Right lobe of liver (tissue), 6 donors: ENCODE data around the gene BDH1. TPM values are rescaled to one million over a fixed set of nuclear protein-coding genes. Genes with fewer than 3 reads are reported as not detected.

ENCODE experiments used
- ATAC-seq, 4 donors: fragments of 200-7000 bp; cut with Tn5 transposase; one replicate each; pipeline ENCODE4 v1.9.1; 2020; ENCODE audit warnings: mild to moderate bottlenecking in 4 of 4, moderate library complexity in 4 of 4
- DNase-seq, 3 donors: peaks; one replicate each; pipeline ENCODE4 v3.0.0-alpha.2; 2020
- H3K27ac ChIP-seq, 3 donors: fragments of 200-600 bp; one replicate each; pipeline ENCODE4 v1.8.0; 2022
- H3K27me3 ChIP-seq, 2 donors: fragments of 200-600 bp; one replicate each; pipeline ENCODE4 v1.8.0; 2022
- H3K36me3 ChIP-seq, 4 donors: fragments of 200-600 bp; sonication (generic) in 1 of 4; one replicate each; pipeline versions ENCODE4 v1.5.1 to v1.8.0; 2017 to 2022; ENCODE audit warnings: control low read depth in 1 of 4
- H3K4me1 ChIP-seq, 4 donors: fragments of 200-600 bp; sonication (generic) in 1 of 4; one replicate each; pipeline versions ENCODE4 v1.5.1 to v1.8.0; 2017 to 2022; ENCODE audit warnings: control low read depth in 1 of 4
- H3K4me3 ChIP-seq, 3 donors: fragments of 200-600 bp; one replicate each; pipeline ENCODE4 v1.8.0; 2022
- H3K9me3 ChIP-seq, 4 donors: fragments of 200-600 bp; sonication (generic) in 1 of 4; one replicate each; pipeline versions ENCODE4 v1.5.1 to v1.8.0; 2017 to 2022; ENCODE audit warnings: control low read depth in 1 of 4
- POLR2A ChIP-seq: fragments of 450-650 bp; IDR thresholded peaks from one replicate; pipeline ENCODE4 v1.6.1; 2017; ENCODE audit warnings: antibody characterized with exemption, mild to moderate bottlenecking
- WGBS: methylation state at CpG from one replicate; pipeline ENCODE4 v1.1.6; 2018; ENCODE audit warnings: low coverage, low lambda C conversion rate; ENCODE audit not compliant: insufficient coverage; ENCODE audit errors: missing lambda C conversion rate; 5-methylcytosine and 5-hydroxymethylcytosine counted together
- intact Hi-C, 2 donors: fragments of 100-400 bp; cut with DNase I; formaldehyde crosslinking; loops; one replicate each; pipeline versions ENCODE4 v1.11.2 to v1.14.1; 2022
- total RNA-seq, 6 experiments: library from RNA; depleted of rRNA in 2 of 6; stranded (reverse); fragments of >200 nt in 2 of 6; fragmentation: NEBNext Ultra II Directional in 3 of 6; extraction: Animal tissue kit (Norgen Biotek cat#: 25700) in 3 of 6; gene quantifications; one replicate each; pipeline versions ENCODE4 v1.1.0 to v1.2.4, GENCODE V29; 2016 to 2023
- TF ChIP-seq, protein P1 (sequence below), 4 donors: fragments of 200-600 bp in 3 of 4; fragments of 450-650 bp in 1 of 4; IDR thresholded peaks; one replicate each; pipeline versions ENCODE4 v1.5.1 to v1.8.0; 2016 to 2022; ENCODE audit warnings: antibody characterized with exemption in 4 of 4, mild to moderate bottlenecking in 2 of 4
- donor health status: DM: no; HTN: yes; CAD: no.
- donor health status: DM: no; HTN: no; CAD: no.
- donor health status: DM: no; HTN: no; CAD: no.
- donor health status: DM: no; HTN: yes; CAD: no.
- donor health status: DM: no; HTN: yes; CAD: no.

The BDH1 gene
- total RNA-seq, 6 experiments from 2014 or later = 65.5 to 366 (median 233) TPM

DNA sequence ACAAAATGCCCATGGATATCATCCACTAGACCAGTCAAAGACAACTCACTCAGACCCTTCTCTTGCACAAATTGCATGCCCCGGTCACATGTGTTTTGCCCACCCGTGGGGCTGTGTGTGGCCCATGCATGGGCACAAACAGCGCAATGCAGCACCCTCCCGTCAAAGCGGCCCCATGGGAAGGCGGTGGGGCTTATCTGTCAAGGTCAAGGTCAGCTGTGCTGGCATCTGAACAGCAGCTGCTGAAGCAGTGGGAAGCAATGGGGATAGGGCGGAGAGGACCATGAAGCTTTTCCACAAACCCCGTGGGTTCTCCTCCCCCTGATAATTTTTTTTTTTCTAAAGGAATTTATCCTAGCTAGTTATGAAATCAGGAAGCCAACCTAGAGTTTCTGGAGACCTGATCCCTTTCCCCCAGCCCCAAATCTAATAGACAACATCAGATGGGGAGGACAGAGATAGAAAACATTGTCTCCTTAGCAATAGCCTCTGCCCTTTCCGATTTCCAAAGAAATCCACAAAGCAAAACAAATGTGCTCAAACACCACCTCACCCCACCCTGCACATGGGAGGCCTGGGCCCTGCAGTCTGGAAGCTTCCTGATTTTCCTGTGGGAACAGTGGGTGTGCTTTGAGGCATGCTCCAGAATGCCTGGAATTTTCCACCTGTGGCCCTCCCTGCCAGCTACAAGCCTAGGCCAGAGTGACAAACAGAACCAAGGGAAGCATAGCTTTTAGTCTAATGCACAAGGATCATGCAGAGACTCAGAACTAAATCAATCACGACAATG lies 84.4 kb downstream of the BDH1 start:
- 37% methylated on average over 6 of the region's 10 CpGs for WGBS
- Histone ChIP-seq H3K9me3 (no peaks in the 10 kb centered on the region), H3K27me3 (no peaks in the 10 kb centered on the region), H3K36me3 (no peaks in the 10 kb centered on the region), H3K4me3 (no peak overlapping the region), H3K27ac (peak overlapping the region in 2 of 3 donors; percentile 52 to 53), H3K4me1 (peaks cover 0 to 56% (median 21%) of the 10 kb centered on the region in 4 donors)
- DNase-seq (no peak), ATAC-seq (peak in 1 of 4 donors; percentile 4)
- TF ChIP-seq, protein P1, sequence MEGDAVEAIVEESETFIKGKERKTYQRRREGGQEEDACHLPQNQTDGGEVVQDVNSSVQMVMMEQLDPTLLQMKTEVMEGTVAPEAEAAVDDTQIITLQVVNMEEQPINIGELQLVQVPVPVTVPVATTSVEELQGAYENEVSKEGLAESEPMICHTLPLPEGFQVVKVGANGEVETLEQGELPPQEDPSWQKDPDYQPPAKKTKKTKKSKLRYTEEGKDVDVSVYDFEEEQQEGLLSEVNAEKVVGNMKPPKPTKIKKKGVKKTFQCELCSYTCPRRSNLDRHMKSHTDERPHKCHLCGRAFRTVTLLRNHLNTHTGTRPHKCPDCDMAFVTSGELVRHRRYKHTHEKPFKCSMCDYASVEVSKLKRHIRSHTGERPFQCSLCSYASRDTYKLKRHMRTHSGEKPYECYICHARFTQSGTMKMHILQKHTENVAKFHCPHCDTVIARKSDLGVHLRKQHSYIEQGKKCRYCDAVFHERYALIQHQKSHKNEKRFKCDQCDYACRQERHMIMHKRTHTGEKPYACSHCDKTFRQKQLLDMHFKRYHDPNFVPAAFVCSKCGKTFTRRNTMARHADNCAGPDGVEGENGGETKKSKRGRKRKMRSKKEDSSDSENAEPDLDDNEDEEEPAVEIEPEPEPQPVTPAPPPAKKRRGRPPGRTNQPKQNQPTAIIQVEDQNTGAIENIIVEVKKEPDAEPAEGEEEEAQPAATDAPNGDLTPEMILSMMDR (IDR thresholded peaks at IDR 0.05) = no peak
- TF ChIP-seq POLR2A = no peak
- intact Hi-C loops = no loop called here

- H3K27ac ChIP-seq = peak overlapping the region; percentile 1 to 53 (median 9)
- H3K4me3 ChIP-seq = no peak overlapping the region
- no peaks in the 10 kb centered on the region for H3K9me3 ChIP-seq
- WGBS = 7% methylated on average over 3 of the region's 5 CpGs
- no peaks in the 10 kb centered on the region for H3K36me3 ChIP-seq
- H3K27me3 ChIP-seq = no peaks in the 10 kb centered on the region
- DNase-seq = peak; percentile 35 to 94 (median 83)
- H3K4me1 ChIP-seq = peaks cover 0 to 71% (median 28%) of the 10 kb centered on the region in 4 donors
- TF ChIP-seq, protein P1 (IDR thresholded peaks at IDR 0.05) = no peak
- TF ChIP-seq POLR2A = no peak
- intact Hi-C loops = no loop called here
- ATAC-seq = peak; percentile 78 to 86 (median 84)
Measured at GRCh38 chr3:197468866-197469382, 86.8 kb downstream of the BDH1 start.

GRCh38 chr3:197468167-197468566 lies 87.6 kb downstream of the BDH1 start:
- Histone ChIP-seq H3K27me3 (no peaks in the 10 kb centered on the region), H3K4me1 (peaks cover 0 to 71% (median 28%) of the 10 kb centered on the region in 4 donors), H3K9me3 (no peaks in the 10 kb centered on the region), H3K4me3 (no peak overlapping the region), H3K36me3 (no peaks in the 10 kb centered on the region), H3K27ac (peak overlapping the region; percentile 1 to 19 (median 9))
- DNase-seq (no peak), ATAC-seq (no peak)
- WGBS = 83% methylated on average over 7 of the region's 7 CpGs
- TF ChIP-seq POLR2A = no peak
- TF ChIP-seq, protein P1 (IDR thresholded peaks at IDR 0.05) = no peak
- intact Hi-C loops = no loop called here

DNA sequence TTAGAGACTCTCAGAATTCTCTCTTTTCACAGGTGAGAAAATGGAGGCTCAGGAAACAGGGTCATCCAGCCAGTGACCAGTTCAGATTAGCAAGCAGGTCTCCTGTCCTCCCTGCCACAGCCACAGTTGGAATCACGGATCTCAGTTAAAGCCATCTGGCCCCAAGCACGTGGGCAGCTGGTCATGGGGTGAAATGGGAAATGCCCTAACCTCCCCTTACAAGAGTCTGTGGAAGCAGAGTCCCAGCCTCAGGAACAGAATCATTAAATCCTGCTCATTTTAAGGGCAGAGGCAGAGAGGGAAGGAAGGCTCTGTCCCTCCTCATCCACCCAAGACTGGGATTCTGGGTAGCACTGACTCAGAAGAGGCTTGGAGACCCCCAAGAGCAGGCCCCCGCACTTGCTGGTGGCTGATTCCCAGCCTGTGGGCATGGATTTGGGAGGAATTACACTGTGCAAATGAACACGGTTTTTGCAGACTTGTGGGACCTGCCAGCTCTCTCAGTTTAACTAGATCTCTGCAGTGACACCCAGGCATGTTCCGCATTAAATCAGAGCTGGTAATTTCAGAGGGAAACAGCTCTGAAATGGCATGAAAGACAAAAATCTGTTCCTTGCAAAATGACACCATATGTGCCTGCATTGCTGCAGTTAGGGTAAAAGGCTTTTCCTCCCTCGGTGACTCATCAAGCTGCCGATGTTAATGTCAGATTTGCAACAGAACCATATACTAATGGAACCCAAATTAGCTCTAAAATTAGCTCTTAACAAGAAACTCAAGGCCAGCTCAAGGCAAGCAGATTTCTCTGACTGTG lies 89.0 kb downstream of the BDH1 start:
- intact Hi-C loops = no loop called here
- no peak for DNase-seq
- no peak for TF ChIP-seq POLR2A
- TF ChIP-seq, protein P1 (IDR thresholded peaks at IDR 0.05) = no peak
- no peak overlapping the region for H3K4me3 ChIP-seq
- H3K9me3 ChIP-seq = no peaks in the 10 kb centered on the region
- ATAC-seq = peak in 1 of 4 donors; percentile 21
- H3K27me3 ChIP-seq = no peaks in the 10 kb centered on the region
- H3K4me1 ChIP-seq = peaks cover 0 to 58% (median 21%) of the 10 kb centered on the region in 4 donors
- H3K27ac ChIP-seq = no peak overlapping the region
- no peaks in the 10 kb centered on the region for H3K36me3 ChIP-seq
- WGBS = 30% methylated on average over 5 of the region's 7 CpGs
